Measurements from ENCODE around the gene DUSP22. TPM values are rescaled to one million over a fixed set of nuclear protein-coding genes. Genes with fewer than 3 reads are reported as not detected.

The DUSP22 gene
- polyA plus RNA-seq, 3 donors = 107 to 120 (median 117) TPM

GRCh38 chr6:344816-345340, 52.6 kb downstream of the DUSP22 start:
- Histone ChIP-seq H3K9ac (ENCODE audit: insufficient read depth, low read length, poor library complexity, severe bottlenecking) (no peak overlapping the region), H4K20me1 (ENCODE audit: insufficient read depth, low read length) (no peaks in the 10 kb centered on the region), H3K79me2 (ENCODE audit: insufficient read depth, low read length) (peaks cover 13% of the 10 kb centered on the region), H3K4me1 (ENCODE audit: control insufficient read depth in 1 of 2, insufficient read depth in 2 of 2, low read length in 2 of 2) (peaks cover 31 to 34% of the 10 kb centered on the region in 2 donors), H3K27ac (ENCODE audit: low read depth in 1 of 2, low read length in 2 of 2) (no peak overlapping the region), H2AFZ (ENCODE audit: insufficient read depth, low read depth, low read length, poor library complexity, severe bottlenecking) (no peak overlapping the region), H3K36me3 (replicated peaks in 1 of 2; ENCODE audit: control insufficient read depth in 1 of 2, insufficient read depth in 2 of 2, low read length in 2 of 2) (peaks cover 39 to 63% of the 10 kb centered on the region in 2 donors), H3K4me3 (replicated peaks in 1 of 3; ENCODE audit: low read depth in 2 of 3, low read length in 3 of 3) (no peak overlapping the region), H3K27me3 (ENCODE audit: control insufficient read depth in 2 of 2, insufficient read depth in 2 of 2, low read length in 2 of 2) (no peaks in the 10 kb centered on the region), H3K4me2 (replicated peaks; ENCODE audit: extremely low read depth, low read length, poor library complexity, severe bottlenecking) (no peak overlapping the region), H3K9me3 (replicated peaks in 1 of 2; ENCODE audit: control insufficient read depth in 1 of 2, insufficient read depth in 1 of 2, low read length in 2 of 2) (no peaks in the 10 kb centered on the region)
- Mint-ChIP-seq H3K27ac (no peak overlapping the region), H3K4me1 (peaks cover 25% of the 10 kb centered on the region), H3K9me3 (peaks cover 0 to 30% (median 2%) of the 10 kb centered on the region in 7 donors), H3K4me3 (no peak overlapping the region), H3K27me3 (ENCODE audit: low read depth in 3 of 3) (peaks cover 0 to 9% (median 0%) of the 10 kb centered on the region in 3 donors), H3K36me3 (peaks cover 69 to 91% of the 10 kb centered on the region in 2 donors)
- intact Hi-C loops (cut with micrococcal nuclease) = loop anchor here in 1 of 2 donors (5.0 kb wide), 1 partner anchor 48 kb away; no protein-coding TSS in a partner anchor
- no peak for DNase-seq
- 86% methylated on average over 4 of the region's 8 CpGs for WGBS (ENCODE audit: insufficient coverage)
- no peak for TF ChIP-seq CTCF (IDR thresholded peaks at IDR 0.05)

DNA sequence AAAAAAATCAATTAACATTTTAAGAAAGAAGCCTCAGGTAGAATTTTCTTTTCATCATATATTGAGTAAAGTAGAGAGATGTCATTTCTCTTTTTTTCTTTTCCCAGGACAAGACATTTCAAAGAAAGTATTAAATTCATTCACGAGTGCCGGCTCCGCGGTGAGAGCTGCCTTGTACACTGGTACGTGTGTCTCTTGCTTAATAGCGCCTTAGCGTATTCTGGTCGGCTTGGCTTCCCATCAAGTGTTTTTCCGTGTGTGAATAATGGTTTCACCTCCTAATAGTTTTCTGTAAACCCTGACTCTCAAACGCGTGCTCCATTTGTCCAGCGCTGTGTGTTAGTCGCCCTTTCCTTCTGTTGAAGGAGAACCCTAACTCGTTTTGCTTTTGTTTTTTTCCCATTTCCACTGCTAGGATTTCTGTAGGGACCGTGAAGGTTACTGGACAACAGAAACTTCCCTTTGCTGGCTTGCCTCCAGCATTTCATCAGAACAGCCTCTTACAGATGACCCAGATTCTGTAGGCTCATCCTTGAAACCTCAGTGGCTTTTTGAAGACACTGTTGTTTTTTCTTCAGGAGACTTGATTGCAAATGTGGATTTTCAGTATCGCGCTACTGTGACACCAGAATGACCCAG, 53.6 kb downstream of the DUSP22 start:
- Histone ChIP-seq H3K27ac (ENCODE audit: low read depth in 1 of 2, low read length in 2 of 2) (no peak overlapping the region), H3K4me1 (ENCODE audit: control insufficient read depth in 1 of 2, insufficient read depth in 2 of 2, low read length in 2 of 2) (peaks cover 24 to 25% of the 10 kb centered on the region in 2 donors), H3K4me2 (replicated peaks; ENCODE audit: extremely low read depth, low read length, poor library complexity, severe bottlenecking) (no peak overlapping the region), H3K36me3 (replicated peaks in 1 of 2; ENCODE audit: control insufficient read depth in 1 of 2, insufficient read depth in 2 of 2, low read length in 2 of 2) (peaks cover 44 to 73% of the 10 kb centered on the region in 2 donors), H4K20me1 (ENCODE audit: insufficient read depth, low read length) (no peaks in the 10 kb centered on the region), H3K79me2 (ENCODE audit: insufficient read depth, low read length) (peaks cover 13% of the 10 kb centered on the region), H3K27me3 (ENCODE audit: control insufficient read depth in 2 of 2, insufficient read depth in 2 of 2, low read length in 2 of 2) (no peaks in the 10 kb centered on the region), H3K9ac (ENCODE audit: insufficient read depth, low read length, poor library complexity, severe bottlenecking) (no peak overlapping the region), H2AFZ (ENCODE audit: insufficient read depth, low read depth, low read length, poor library complexity, severe bottlenecking) (no peak overlapping the region), H3K4me3 (replicated peaks in 1 of 3; ENCODE audit: low read depth in 2 of 3, low read length in 3 of 3) (no peak overlapping the region), H3K9me3 (replicated peaks in 1 of 2; ENCODE audit: control insufficient read depth in 1 of 2, insufficient read depth in 1 of 2, low read length in 2 of 2) (no peaks in the 10 kb centered on the region)
- Mint-ChIP-seq H3K9me3 (peaks cover 0 to 30% (median 2%) of the 10 kb centered on the region in 7 donors), H3K36me3 (peaks cover 76 to 93% of the 10 kb centered on the region in 2 donors), H3K4me3 (no peak overlapping the region), H3K27me3 (ENCODE audit: low read depth in 3 of 3) (peaks cover 0 to 4% (median 0%) of the 10 kb centered on the region in 3 donors), H3K4me1 (peaks cover 17% of the 10 kb centered on the region), H3K27ac (peak overlapping the region in 1 of 7 donors; percentile 1)
- WGBS (ENCODE audit: insufficient coverage) = 94% methylated on average over 17 of the region's 17 CpGs
- DNase-seq = no peak
- intact Hi-C loops (cut with micrococcal nuclease) = no loop called here
- no peak for TF ChIP-seq CTCF (IDR thresholded peaks at IDR 0.05)

Measured in CD14-positive monocyte (primary cell).